Testis (tissue), 3 donors: Measurements from ENCODE around the gene RTCA. TPM values are rescaled to one million over a fixed set of nuclear protein-coding genes. Genes with fewer than 3 reads are reported as not detected.

Experiments
- DNase-seq: peaks from one replicate; pipeline ENCODE4 v3.0.0-alpha.2; 2019
- H3K27ac ChIP-seq, 2 donors: fragments of 200-600 bp; sonication (generic); one replicate each; pipeline ENCODE4 v1.5.1; 2019
- H3K27me3 ChIP-seq: fragments of 200-600 bp; sonication (generic); one replicate; pipeline ENCODE4 v1.5.1; 2019
- H3K36me3 ChIP-seq: fragments of 200-600 bp; sonication (generic); one replicate; pipeline ENCODE4 v1.5.1; 2017; ENCODE audit warnings: low read depth; ENCODE audit errors: missing control alignments
- H3K4me1 ChIP-seq: fragments of 200-600 bp; sonication (generic); one replicate; pipeline ENCODE4 v1.5.1; 2019
- H3K4me3 ChIP-seq, 2 donors: fragments of 200-600 bp; sonication (generic); one replicate each; pipeline ENCODE4 v1.5.1; 2017 to 2019
- H3K9me3 ChIP-seq: fragments of 200-600 bp; sonication (generic); one replicate; pipeline ENCODE4 v1.5.1; 2017
- POLR2A ChIP-seq: fragments of 450-650 bp; IDR thresholded peaks from one replicate; pipeline ENCODE4 v1.6.1; 2017; ENCODE audit warnings: antibody characterized with exemption, mild to moderate bottlenecking, moderate library complexity
- WGBS, 2 donors: methylation state at CpG; one replicate each; pipeline ENCODE4 v1.1.5; 2018; 5-methylcytosine and 5-hydroxymethylcytosine counted together
- intact Hi-C: fragments of 100-400 bp; cut with DNase I; formaldehyde crosslinking; loops from one replicate; pipeline ENCODE4 v1.15.1; 2023; ENCODE audit warnings: low total_unique reads
- microRNA counts, 2 donors: library from miRNA; unstranded; fragments of <30 nt; microRNA quantifications; one replicate each; lab custom pipeline; 2016
- microRNA-seq, 2 donors: library from miRNA; unstranded; fragments of <30 nt; microRNA quantifications; one replicate each; pipeline ENCODE4, GENCODE V29; 2016; ENCODE audit warnings: borderline number of aligned reads in 2 of 2, borderline replicate concordance in 1 of 2
- polyA plus RNA-seq: library from polyadenylated mRNA; stranded (reverse); fragments of 350-450 nt; fragmentation: Illumina TruSeq; extraction: RNeasy Lipid Tissue Mini Kit (QIAGEN cat#74804); gene quantifications from one replicate; pipeline ENCODE4 v1.2.3, GENCODE V29; 2014; ENCODE audit warnings: low read depth, low replicate concordance; ENCODE audit not compliant: insufficient read depth
- small RNA-seq, 2 donors: library from RNA; depleted of rRNA; stranded (forward); fragments of <200 nt; gene quantifications; one replicate each; pipeline ENCODE3, GENCODE V24; 2016
- total RNA-seq, 2 donors: library from RNA; depleted of rRNA; stranded (reverse); fragments of >200 nt; gene quantifications; one replicate each; pipeline ENCODE4 v1.2.3, GENCODE V29; 2016
- TF ChIP-seq, protein P1 (sequence below), 3 experiments: fragments of 450-650 bp in 2 of 3; fragments of 200-600 bp in 1 of 3; sonication (generic) in 1 of 3; IDR thresholded peaks; one replicate each; pipeline ENCODE4 v1.5.1; 2016 to 2019; ENCODE audit warnings: antibody characterized with exemption in 3 of 3, mild to moderate bottlenecking in 2 of 3, moderate library complexity in 1 of 3

The RTCA gene
- total and polyA plus RNA-seq, 3 donors from 2014 or later = 20.9 to 30.0 (median 24.2) TPM

DNA sequence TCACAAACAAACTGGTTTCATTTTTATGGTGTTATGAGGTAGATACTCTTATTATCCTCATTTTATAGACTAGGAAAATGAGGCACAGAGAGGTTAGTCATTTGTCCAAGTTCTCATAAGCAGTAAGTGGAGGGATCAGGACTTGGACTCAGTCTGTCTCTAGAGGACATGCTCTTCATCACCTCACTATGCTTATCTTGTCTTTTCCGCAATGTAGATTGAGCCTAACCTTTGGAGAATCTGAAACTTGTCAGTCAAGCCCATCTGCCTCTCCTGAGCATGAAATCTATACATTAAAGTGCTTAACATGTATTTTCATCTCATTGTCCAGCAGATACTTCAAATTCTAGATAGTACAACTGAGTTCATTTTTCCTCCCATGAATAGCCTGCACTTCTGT is 74.5 kb downstream of the RTCA start:
- DNase-seq = no peak
- no peaks in the 10 kb centered on the region for H3K27me3 ChIP-seq
- intact Hi-C loops = no loop called here
- H3K4me1 ChIP-seq = no peaks in the 10 kb centered on the region
- no peak overlapping the region for H3K27ac ChIP-seq
- H3K4me3 ChIP-seq = no peak overlapping the region
- H3K9me3 ChIP-seq = no peaks in the 10 kb centered on the region
- TF ChIP-seq POLR2A = no peak
- TF ChIP-seq, protein P1, sequence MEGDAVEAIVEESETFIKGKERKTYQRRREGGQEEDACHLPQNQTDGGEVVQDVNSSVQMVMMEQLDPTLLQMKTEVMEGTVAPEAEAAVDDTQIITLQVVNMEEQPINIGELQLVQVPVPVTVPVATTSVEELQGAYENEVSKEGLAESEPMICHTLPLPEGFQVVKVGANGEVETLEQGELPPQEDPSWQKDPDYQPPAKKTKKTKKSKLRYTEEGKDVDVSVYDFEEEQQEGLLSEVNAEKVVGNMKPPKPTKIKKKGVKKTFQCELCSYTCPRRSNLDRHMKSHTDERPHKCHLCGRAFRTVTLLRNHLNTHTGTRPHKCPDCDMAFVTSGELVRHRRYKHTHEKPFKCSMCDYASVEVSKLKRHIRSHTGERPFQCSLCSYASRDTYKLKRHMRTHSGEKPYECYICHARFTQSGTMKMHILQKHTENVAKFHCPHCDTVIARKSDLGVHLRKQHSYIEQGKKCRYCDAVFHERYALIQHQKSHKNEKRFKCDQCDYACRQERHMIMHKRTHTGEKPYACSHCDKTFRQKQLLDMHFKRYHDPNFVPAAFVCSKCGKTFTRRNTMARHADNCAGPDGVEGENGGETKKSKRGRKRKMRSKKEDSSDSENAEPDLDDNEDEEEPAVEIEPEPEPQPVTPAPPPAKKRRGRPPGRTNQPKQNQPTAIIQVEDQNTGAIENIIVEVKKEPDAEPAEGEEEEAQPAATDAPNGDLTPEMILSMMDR (IDR thresholded peaks at IDR 0.05) = no peak
- 93 to 100% methylated on average over 1 of the region's 1 CpG for WGBS, 2 donors
- no peaks in the 10 kb centered on the region for H3K36me3 ChIP-seq

DNA sequence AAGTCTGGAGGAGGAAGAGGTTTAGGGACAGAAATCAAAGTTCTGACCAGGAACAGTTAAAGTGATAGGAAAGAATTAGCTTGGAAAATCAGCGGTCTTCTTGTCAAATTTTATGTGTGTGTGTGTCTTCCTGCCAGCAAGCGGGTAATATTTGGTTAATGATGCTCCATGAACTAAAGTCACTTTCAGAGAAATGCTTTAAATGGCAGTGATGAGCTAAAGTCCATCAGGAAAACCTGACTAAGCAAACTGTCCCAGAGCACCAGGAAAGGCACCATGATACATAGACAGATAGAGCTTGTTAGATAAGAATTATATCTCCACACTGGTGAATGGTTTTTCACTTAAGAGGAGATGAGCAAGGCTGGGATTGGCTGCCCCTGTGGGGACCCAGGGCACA is 76.3 kb downstream of the RTCA start:
- Histone ChIP-seq H3K36me3 (no peaks in the 10 kb centered on the region), H3K9me3 (no peaks in the 10 kb centered on the region), H3K27ac (no peak overlapping the region), H3K4me1 (no peaks in the 10 kb centered on the region), H3K4me3 (no peak overlapping the region), H3K27me3 (no peaks in the 10 kb centered on the region)
- TF ChIP-seq POLR2A = no peak
- TF ChIP-seq, protein P1 (IDR thresholded peaks at IDR 0.05) = no peak
- WGBS, 2 donors = 88 to 92% methylated on average over 2 of the region's 2 CpGs
- no peak for DNase-seq
- intact Hi-C loops = no loop called here

MicroRNAs within 50 kb of the gene (microRNA counts, 767-probe panel; counts per million panel counts)
- microRNA hsa-miR-553 (lab: Ali Mortazavi, UCI) = 0 to 152 counts per million in 2 donors

Small RNA genes within 50 kb of the gene (microRNA-seq; reads per million reads assigned to microRNA genes)
- gene MIR553 = 0 reads per million in 2 donors

Small RNA genes within 50 kb of the gene (small RNA-seq; reads per million reads assigned to genes)
- gene AL445928.1 = 0 reads per million in 2 donors
- 0 reads per million in 2 donors for gene MIR553

Other genes starting within 250 kb of the RTCA start
- 10 to 100 TPM in 1 of 2 donors, 1 to 10 TPM in 1; 9.5 to 13.4 TPM for gene SASS6, start 133.3 kb upstream of the RTCA start, total RNA-seq
- 5.4 TPM for gene SASS6, start 133.3 kb upstream of the RTCA start, polyA plus RNA-seq
- gene TRMT13, start 133.1 kb upstream of the RTCA start, total RNA-seq = 10 to 100 TPM; 14.7 to 19.8 TPM
- gene TRMT13, start 133.1 kb upstream of the RTCA start, polyA plus RNA-seq = 12.1 TPM
- 1 to 10 TPM; 2.9 to 4.6 TPM for gene LRRC39, start 88.0 kb upstream of the RTCA start, total RNA-seq
- 15.6 TPM for gene LRRC39, start 88.0 kb upstream of the RTCA start, polyA plus RNA-seq
- gene DBT, start 16.4 kb upstream of the RTCA start, total RNA-seq = 1 to 10 TPM; 6.1 to 6.4 TPM
- 5.9 TPM for gene DBT, start 16.4 kb upstream of the RTCA start, polyA plus RNA-seq
- gene CDC14A, start 86.3 kb downstream of the RTCA start, total RNA-seq = 10 to 100 TPM; 28.3 to 40.6 TPM
- 55.9 TPM for gene CDC14A, start 86.3 kb downstream of the RTCA start, polyA plus RNA-seq